HCT116 (cell line): ENCODE measurements around the gene TMEM94. TPM values are rescaled to one million over a fixed set of nuclear protein-coding genes. Genes with fewer than 3 reads are reported as not detected.

ENCODE experiments used
- ATAC-seq: fragments of 200-7000 bp; cut with Tn5 transposase; 2 replicates; pipeline ENCODE4 v1.9.1; 2020; ENCODE audit warnings: mild to moderate bottlenecking, moderate library complexity
- BruUV-seq: library from RNA; stranded (reverse); fragments of 400-500 nt; replicated peaks from 2 replicates; lab custom pipeline; 2021; lab: Mats Ljungman, UMichigan
- CTCF ChIA-PET: fragments of 300-600 bp; sonication (Branson Sonifier 250); formaldehyde crosslinking; loops from one replicate; lab custom pipeline; 2021; ENCODE audit warnings: antibody characterized with exemption; lab: Charles Lee
- POLR2A ChIA-PET: fragments of 300-600, 350-600 bp; sonication (Branson Sonifier 250); formaldehyde crosslinking; loops from one replicate; lab custom pipeline; 2021; ENCODE audit warnings: antibody characterized with exemption; lab: Charles Lee
- RAD21 ChIA-PET, 2 experiments: fragments of 300-600 bp; sonication (Branson Sonifier 250); formaldehyde crosslinking; loops; one replicate each; lab custom pipeline; 2023; ENCODE audit warnings: low total read pairs in 2 of 2; ENCODE audit not compliant: uncharacterized antibody in 2 of 2, unreplicated experiment in 2 of 2, low non-redundant PET in 1 of 2; lab: Charles Lee
- DNase-seq: peaks from one replicate; pipeline ENCODE4 v3.0.0-alpha.2; 2010; ENCODE audit warnings: low read depth, low spot score
- H2AFZ ChIP-seq: fragments of 200-600 bp; shearing (Covaris generic), sonication (generic); 2 replicates; pipeline ENCODE4 v1.6.1; 2017; ENCODE audit warnings: low read depth, mixed run types, mixed read lengths, antibody characterized with exemption, low read length; ENCODE audit not compliant: poor library complexity, severe bottlenecking
- H3K27ac ChIP-seq: 2 replicates; pipeline ENCODE4 v1.5.1; 2012; ENCODE audit warnings: low read depth, low read length
- H3K27me3 ChIP-seq: fragments of 200-600 bp; sonication (generic); 2 replicates; pipeline ENCODE4 v1.6.1; 2016; ENCODE audit warnings: mixed run types, low read length, mixed read lengths; ENCODE audit not compliant: insufficient read depth
- H3K36me3 ChIP-seq, 2 experiments: fragments of 200-500 bp in 1 of 2; fragments of 200-600 bp in 1 of 2; sonication (Bioruptor generic) in 1 of 2; sonication (generic) in 1 of 2; 2 replicates each; pipeline versions ENCODE4 v1.5.1 to v1.6.1; 2014 to 2016; ENCODE audit warnings: low read length in 2 of 2, inconsistent platforms in 1 of 2, mixed read lengths in 1 of 2, mixed run types in 1 of 2; ENCODE audit not compliant: insufficient read depth in 2 of 2, control insufficient read depth in 1 of 2
- H3K4me1 ChIP-seq, 2 experiments: fragments of 200-600 bp in 1 of 2; sonication (generic) in 1 of 2; 2 replicates each; pipeline versions ENCODE4 v1.5.1 to v1.6.1; 2012 to 2017; ENCODE audit warnings: low read length in 2 of 2, inconsistent platforms in 1 of 2, mild to moderate bottlenecking in 1 of 2, mixed read lengths in 1 of 2, mixed run types in 1 of 2, moderate library complexity in 1 of 2; ENCODE audit not compliant: insufficient read depth in 2 of 2, control insufficient read depth in 1 of 2
- H3K4me2 ChIP-seq: fragments of 200-600 bp; sonication (generic); 2 replicates; pipeline ENCODE4 v1.6.1; 2017; ENCODE audit warnings: mixed run types, low read length, mixed read lengths
- H3K4me3 ChIP-seq, 2 experiments: fragments of 200-600 bp in 1 of 2; sonication (generic) in 1 of 2; replicated peaks in 1 of 2; 2 replicates each; pipeline ENCODE4 v1.5.1; 2011 to 2016; ENCODE audit warnings: low read length in 2 of 2, control low read depth in 1 of 2, low read depth in 1 of 2, mild to moderate bottlenecking in 1 of 2, mixed read lengths in 1 of 2, mixed run types in 1 of 2
- H3K79me2 ChIP-seq: fragments of 200-600 bp; sonication (generic); 2 replicates; pipeline ENCODE4 v1.6.1; 2017; ENCODE audit warnings: mild to moderate bottlenecking, mixed run types, low read length, moderate library complexity, mixed read lengths; ENCODE audit not compliant: insufficient read depth
- H3K9ac ChIP-seq: fragments of 200-600 bp; sonication (generic); 2 replicates; pipeline ENCODE4 v1.6.1; 2016; ENCODE audit warnings: low read length, mixed read lengths
- H3K9me2 ChIP-seq: fragments of 200-600 bp; sonication (generic), shearing (Covaris generic); 2 replicates; pipeline ENCODE4 v1.6.1; 2017; ENCODE audit warnings: mixed run types, mild to moderate bottlenecking, moderate library complexity; ENCODE audit not compliant: insufficient read depth
- H3K9me3 ChIP-seq, 2 experiments: fragments of 200-500 bp in 1 of 2; fragments of 200-600 bp in 1 of 2; sonication (Bioruptor generic) in 1 of 2; sonication (generic) in 1 of 2; 2 replicates each; pipeline ENCODE4 v1.6.1; 2014 to 2017; ENCODE audit warnings: low read length in 2 of 2, mixed read lengths in 2 of 2, inconsistent platforms in 1 of 2, low read depth in 1 of 2, mild to moderate bottlenecking in 1 of 2, mixed run types in 1 of 2, moderate library complexity in 1 of 2; ENCODE audit not compliant: control insufficient read depth in 1 of 2, insufficient read depth in 1 of 2
- H4K20me1 ChIP-seq: fragments of 200-600 bp; sonication (generic), shearing (Covaris generic); 2 replicates; pipeline ENCODE4 v1.6.1; 2017; ENCODE audit warnings: mixed run types, mild to moderate bottlenecking, moderate library complexity; ENCODE audit not compliant: insufficient read depth
- ELF1 ChIP-seq: IDR thresholded peaks from 2 replicates; pipeline ENCODE4 v1.6.1; 2012; ENCODE audit warnings: low read depth, borderline replicate concordance
- EZH2phosphoT487 ChIP-seq: fragments of 200-600 bp; IDR thresholded peaks from 2 replicates; pipeline ENCODE4 v1.6.1; 2018; ENCODE audit warnings: antibody characterized with exemption, borderline replicate concordance
- MAX ChIP-seq: IDR thresholded peaks from 2 replicates; pipeline ENCODE4 v1.6.1; 2012
- SIN3A ChIP-seq: IDR thresholded peaks from 2 replicates; pipeline ENCODE4 v1.6.1; 2012; ENCODE audit warnings: low read depth
- SP1 ChIP-seq: IDR thresholded peaks from 2 replicates; pipeline ENCODE4 v1.6.1; 2012; ENCODE audit warnings: low read depth
- intact Hi-C: fragments of 100-400 bp; cut with micrococcal nuclease; formaldehyde crosslinking; loops from 2 replicates; pipeline ENCODE4 v1.10.0; 2022
- total RNA-seq: library from RNA; stranded (reverse); gene quantifications from one replicate; pipeline ENCODE4 v1.2.1, GENCODE V29; 2021; ENCODE audit not compliant: unreplicated experiment
- TF ChIP-seq, protein P1 (sequence below), 3 experiments: fragments of 200-600 bp in 1 of 3; sonication (generic) in 1 of 3; IDR thresholded peaks in 2 of 3; conservative IDR thresholded peaks in 1 of 3; 2 replicates each; pipeline ENCODE4 v1.5.1; 2012 to 2017; ENCODE audit warnings: low read depth in 2 of 3, low read length in 2 of 3, antibody characterized with exemption in 1 of 3, borderline replicate concordance in 1 of 3, control low read depth in 1 of 3, mild to moderate bottlenecking in 1 of 3, mixed read lengths in 1 of 3, mixed run types in 1 of 3, moderate library complexity in 1 of 3; ENCODE audit not compliant: insufficient read depth in 1 of 3

The TMEM94 gene
- total RNA-seq, 1 experiment from 2014 or later: 75.4 TPM

DNA sequence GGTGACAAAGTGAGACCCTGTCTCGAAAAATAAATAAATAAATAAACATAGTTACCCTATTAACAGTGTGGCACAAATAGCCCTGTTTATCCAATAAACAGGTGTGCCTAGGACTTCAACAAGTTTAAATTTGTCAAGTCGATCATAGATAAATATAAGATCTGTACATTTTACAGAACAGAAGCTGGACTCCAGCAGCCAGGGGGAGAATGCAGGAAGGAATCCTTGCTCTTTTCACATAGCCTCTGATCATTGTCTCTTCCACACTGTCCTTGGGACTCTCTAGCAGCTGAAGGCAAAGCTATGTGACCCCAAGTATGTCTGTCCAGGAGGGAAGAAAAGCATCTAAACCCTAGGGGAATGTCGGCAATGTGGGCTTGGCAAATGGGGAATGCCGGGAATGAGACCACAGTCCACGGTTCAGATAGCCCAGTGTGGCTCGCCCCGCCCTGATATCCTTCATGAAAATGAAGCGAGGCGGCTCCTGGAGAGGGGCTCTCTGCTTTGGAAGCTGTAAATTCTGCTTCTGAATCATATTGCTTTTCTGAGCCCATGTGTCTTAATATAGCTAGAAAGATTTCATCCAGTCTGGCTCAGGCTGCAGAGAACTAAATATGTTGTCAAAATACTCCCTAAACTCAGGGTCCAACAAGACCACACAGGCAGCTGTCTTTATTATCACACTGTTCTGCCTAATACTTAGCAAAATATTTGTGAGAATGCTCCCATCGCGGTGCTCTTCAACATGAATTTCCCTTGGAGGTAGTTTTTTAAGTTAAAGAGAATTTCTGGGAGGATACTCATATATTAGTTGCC lies 26.1 kb upstream of the TMEM94 start:
- intact Hi-C loops: no loop called here
- H3K4me2 ChIP-seq: peak overlapping the region; percentile 76
- no peaks in the 10 kb centered on the region for H3K79me2 ChIP-seq
- BruUV-seq: no TSS peak
- H3K4me1 ChIP-seq: peaks cover 33 to 46% of the 10 kb centered on the region in 2 experiments
- no peak for DNase-seq
- ATAC-seq: peak; percentile 66
- no peaks in the 10 kb centered on the region for H3K36me3 ChIP-seq
- no peak for TF ChIP-seq MAX
- no peak for TF ChIP-seq ELF1
- TF ChIP-seq, protein P1, sequence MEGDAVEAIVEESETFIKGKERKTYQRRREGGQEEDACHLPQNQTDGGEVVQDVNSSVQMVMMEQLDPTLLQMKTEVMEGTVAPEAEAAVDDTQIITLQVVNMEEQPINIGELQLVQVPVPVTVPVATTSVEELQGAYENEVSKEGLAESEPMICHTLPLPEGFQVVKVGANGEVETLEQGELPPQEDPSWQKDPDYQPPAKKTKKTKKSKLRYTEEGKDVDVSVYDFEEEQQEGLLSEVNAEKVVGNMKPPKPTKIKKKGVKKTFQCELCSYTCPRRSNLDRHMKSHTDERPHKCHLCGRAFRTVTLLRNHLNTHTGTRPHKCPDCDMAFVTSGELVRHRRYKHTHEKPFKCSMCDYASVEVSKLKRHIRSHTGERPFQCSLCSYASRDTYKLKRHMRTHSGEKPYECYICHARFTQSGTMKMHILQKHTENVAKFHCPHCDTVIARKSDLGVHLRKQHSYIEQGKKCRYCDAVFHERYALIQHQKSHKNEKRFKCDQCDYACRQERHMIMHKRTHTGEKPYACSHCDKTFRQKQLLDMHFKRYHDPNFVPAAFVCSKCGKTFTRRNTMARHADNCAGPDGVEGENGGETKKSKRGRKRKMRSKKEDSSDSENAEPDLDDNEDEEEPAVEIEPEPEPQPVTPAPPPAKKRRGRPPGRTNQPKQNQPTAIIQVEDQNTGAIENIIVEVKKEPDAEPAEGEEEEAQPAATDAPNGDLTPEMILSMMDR (IDR thresholded peaks at IDR 0.05 in 2 of 3, conservative IDR thresholded peaks at IDR 0.05 in 1 of 3; ENCODE audit: borderline replicate concordance in 1 of 3, insufficient read depth in 1 of 3, low read depth in 2 of 3, low read length in 2 of 3): no peak
- 0 out of 2 replicates have a peak, but pooled peaks have one; percentile 9 for TF ChIP-seq SP1
- TF ChIP-seq EZH2phosphoT487: no peak
- TF ChIP-seq SIN3A: no peak
- no peaks in the 10 kb centered on the region for H4K20me1 ChIP-seq
- peak overlapping the region in 1 of 2 experiments; percentile 43; a peak in 2 of 4 replicates for H3K4me3 ChIP-seq
- ChIA-PET RAD21 (no interaction called here), CTCF (interaction anchor here (0.5 to 4.0 kb wide), 5 partner anchors 18 to 317 kb away, joined by 3 to 14 read pairs (median 4); partner anchors contain the start of genes MIF4GD and SMIM5), POLR2A (interaction anchor here (0.5 kb wide), 1 partner anchor 29 kb away, joined by 4 read pairs; no protein-coding TSS in a partner anchor)
- no peaks in the 10 kb centered on the region for H3K27me3 ChIP-seq
- peak overlapping the region; percentile 91 for H2AFZ ChIP-seq
- H3K9me2 ChIP-seq: no peaks in the 10 kb centered on the region
- no peaks in the 10 kb centered on the region for H3K9me3 ChIP-seq
- H3K27ac ChIP-seq: peak overlapping the region; percentile 48; the same call in 1 of the 2 replicates
- H3K9ac ChIP-seq: peak overlapping the region; percentile 52
